ENCODE measurements around the gene CCT8. TPM values are rescaled to one million over a fixed set of nuclear protein-coding genes. Genes with fewer than 3 reads are reported as not detected.

CCT8 gene
- total and polyA plus RNA-seq, 2 of the 8 experiments (the other 6 are each of a cell fraction or from before 2014, with no cell fraction given) = 151 to 319 TPM

DNA sequence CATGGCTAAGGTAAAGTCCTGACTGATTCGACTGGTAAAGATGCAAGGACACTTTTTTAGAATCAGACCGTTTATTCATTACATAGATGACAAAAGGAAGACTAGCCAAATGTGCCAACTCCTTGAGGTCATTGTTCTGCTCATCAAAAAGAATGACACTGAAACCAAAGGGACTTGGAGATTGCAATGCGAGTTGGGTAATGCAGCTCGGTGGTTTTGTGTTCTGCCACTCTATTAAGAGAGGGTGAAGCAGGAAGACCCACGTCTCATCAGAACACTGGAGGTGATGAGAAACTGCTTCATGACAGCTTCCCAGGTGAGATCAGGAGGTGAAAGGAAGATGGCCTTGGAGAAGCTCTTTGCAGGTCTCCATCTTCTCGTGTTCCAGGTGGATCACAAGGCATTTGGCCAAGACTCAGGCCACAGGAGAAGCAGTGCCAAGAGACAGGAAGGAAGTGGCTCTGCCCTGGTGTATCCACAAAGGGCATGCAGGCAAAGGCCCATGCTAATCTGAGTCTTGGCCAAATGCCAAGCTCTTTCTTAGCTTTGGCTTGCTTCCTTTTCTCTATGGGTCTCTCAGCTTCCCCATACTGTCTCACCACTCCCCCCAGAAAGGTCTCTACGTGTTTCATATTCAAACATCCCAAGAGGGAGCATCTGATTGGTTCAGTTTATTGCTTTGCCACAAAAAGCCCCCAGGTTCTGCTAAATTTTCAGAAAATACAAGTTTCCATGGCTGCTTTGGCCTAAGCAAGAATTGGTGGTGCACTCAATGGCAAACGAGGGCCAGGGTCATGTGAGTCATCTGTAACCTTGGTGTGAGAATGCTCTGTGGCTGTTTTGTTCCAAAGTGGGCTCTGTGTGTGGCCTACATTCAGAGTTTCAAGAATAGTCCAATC, 5.7 kb upstream of the CCT8 start:
- Histone ChIP-seq H4K5ac (ENCODE audit: insufficient read length, low read depth, low read length) (no peak overlapping the region), H3K27me3 (replicated peaks in 1 of 4; ENCODE audit: control insufficient read depth in 3 of 4, extremely low read depth in 1 of 4, insufficient read depth in 3 of 4, low read length in 3 of 4) (no peaks in the 10 kb centered on the region), H3K27ac (ENCODE audit: low read depth, low read length) (no peak overlapping the region), H2BK12ac (ENCODE audit: low read depth, low read length) (no peak overlapping the region), H3K79me1 (ENCODE audit: low read depth, low read length) (no peaks in the 10 kb centered on the region), H3K4ac (replicated peaks; ENCODE audit: insufficient read length, low read depth, low read length) (no peak overlapping the region), H2AK5ac (ENCODE audit: low read depth, low read length) (no peak overlapping the region), H3K56ac (replicated peaks; ENCODE audit: insufficient read length, low read depth, low read length) (no peak overlapping the region), H3K9ac (replicated peaks in 1 of 4; ENCODE audit: extremely low read depth in 1 of 4, low read depth in 3 of 4, low read length in 3 of 4) (no peak overlapping the region), H2BK15ac (ENCODE audit: low read length) (no peak overlapping the region), H3K18ac (ENCODE audit: extremely low read depth, low read length) (no peak overlapping the region), H3K4me1 (replicated peaks in 1 of 4; ENCODE audit: control insufficient read depth in 3 of 4, insufficient read depth in 4 of 4, low read length in 3 of 4) (peaks cover 0 to 3% (median 0%) of the 10 kb centered on the region in 4 experiments; a peak in 1 of 7 replicates), H4K8ac (ENCODE audit: extremely low read depth, insufficient read depth, low read length) (no peak overlapping the region), H3K4me3 (ENCODE audit: extremely low read depth in 1 of 4, insufficient read depth in 2 of 4, low read depth in 3 of 4, low read length in 4 of 4) (no peak overlapping the region), H3K23ac (ENCODE audit: insufficient read length) (no peak overlapping the region), H2AFZ (ENCODE audit: low read length) (no peak overlapping the region), H3K23me2 (ENCODE audit: low read depth, low read length) (no peaks in the 10 kb centered on the region), H3K4me2 (ENCODE audit: insufficient read depth in 1 of 2, low read depth in 2 of 2, low read length in 2 of 2) (no peak overlapping the region), H3K79me2 (ENCODE audit: control insufficient read depth in 1 of 2, insufficient read depth in 2 of 2, low read length in 2 of 2) (no peaks in the 10 kb centered on the region), H4K91ac (replicated peaks; ENCODE audit: insufficient read length, low read length) (no peak overlapping the region), H2BK5ac (ENCODE audit: low read depth, low read length) (no peak overlapping the region), H3K9me3 (ENCODE audit: insufficient read depth in 2 of 2, low read depth in 1 of 2, low read length in 1 of 2) (no peaks in the 10 kb centered on the region; a peak in 1 of 4 replicates), H2BK120ac (replicated peaks; ENCODE audit: low read depth, low read length) (no peak overlapping the region), H3K36me3 (ENCODE audit: control insufficient read depth in 2 of 4, insufficient read depth in 4 of 4, low read length in 3 of 4) (no peaks in the 10 kb centered on the region), H2BK20ac (ENCODE audit: low read length) (no peak overlapping the region), H3K14ac (ENCODE audit: insufficient read length) (no peak overlapping the region), H4K20me1 (replicated peaks in 1 of 2; ENCODE audit: control insufficient read depth in 1 of 2, insufficient read depth in 2 of 2, low read length in 2 of 2) (no peaks in the 10 kb centered on the region)
- DNase-seq (ENCODE audit: low read depth in 1 of 2, low spot score in 2 of 2) (no peak), FAIRE-seq (no peak)
- ChIA-PET POLR2A (ENCODE audit: partially characterized antibody) (no interaction called here), CTCF (ENCODE audit: partially characterized antibody) (interaction anchor here (0.9 kb wide), 1 partner anchor 8 kb away, joined by 4 read pairs; no protein-coding TSS in a partner anchor)
- 91% methylated on average over 8 of the region's 8 CpGs; no CpG with 5 or more reads in 1 of the 2 experiments for WGBS, 2 experiments (ENCODE audit: extremely low coverage in 1 of 2, insufficient coverage in 1 of 2, insufficient read length in 1 of 2, insufficient replicate concordance in 2 of 2, low coverage in 1 of 2, low lambda C conversion rate in 2 of 2, missing lambda C conversion rate in 1 of 2)
- TF ChIP-seq FOSL1 (IDR thresholded peaks at IDR 0.05; ENCODE audit: insufficient read depth, low read depth, low read length) (no peak), TBP (IDR thresholded peaks at IDR 0.05; ENCODE audit: low read depth, low read length) (no peak), SP1 (IDR thresholded peaks at IDR 0.05; ENCODE audit: low read depth, low read length) (no peak), SIN3A (conservative IDR thresholded peaks at IDR 0.05 in 1 of 2, IDR thresholded peaks at IDR 0.05 in 1 of 2; ENCODE audit: low read depth in 1 of 2, low read length in 2 of 2) (no peak), RXRA (IDR thresholded peaks at IDR 0.05; ENCODE audit: insufficient read depth, low read depth, low read length) (no peak), CTBP2 (IDR thresholded peaks at IDR 0.05; ENCODE audit: borderline replicate concordance, insufficient read depth, insufficient read length, low read length) (no peak), YY1 (IDR thresholded peaks at IDR 0.05; ENCODE audit: low read depth, low read length) (no peak)
- TF ChIP-seq, protein P1, sequence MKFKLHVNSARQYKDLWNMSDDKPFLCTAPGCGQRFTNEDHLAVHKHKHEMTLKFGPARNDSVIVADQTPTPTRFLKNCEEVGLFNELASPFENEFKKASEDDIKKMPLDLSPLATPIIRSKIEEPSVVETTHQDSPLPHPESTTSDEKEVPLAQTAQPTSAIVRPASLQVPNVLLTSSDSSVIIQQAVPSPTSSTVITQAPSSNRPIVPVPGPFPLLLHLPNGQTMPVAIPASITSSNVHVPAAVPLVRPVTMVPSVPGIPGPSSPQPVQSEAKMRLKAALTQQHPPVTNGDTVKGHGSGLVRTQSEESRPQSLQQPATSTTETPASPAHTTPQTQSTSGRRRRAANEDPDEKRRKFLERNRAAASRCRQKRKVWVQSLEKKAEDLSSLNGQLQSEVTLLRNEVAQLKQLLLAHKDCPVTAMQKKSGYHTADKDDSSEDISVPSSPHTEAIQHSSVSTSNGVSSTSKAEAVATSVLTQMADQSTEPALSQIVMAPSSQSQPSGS (IDR thresholded peaks at IDR 0.05; ENCODE audit: low read length) = no peak
- TF ChIP-seq, protein P2, sequence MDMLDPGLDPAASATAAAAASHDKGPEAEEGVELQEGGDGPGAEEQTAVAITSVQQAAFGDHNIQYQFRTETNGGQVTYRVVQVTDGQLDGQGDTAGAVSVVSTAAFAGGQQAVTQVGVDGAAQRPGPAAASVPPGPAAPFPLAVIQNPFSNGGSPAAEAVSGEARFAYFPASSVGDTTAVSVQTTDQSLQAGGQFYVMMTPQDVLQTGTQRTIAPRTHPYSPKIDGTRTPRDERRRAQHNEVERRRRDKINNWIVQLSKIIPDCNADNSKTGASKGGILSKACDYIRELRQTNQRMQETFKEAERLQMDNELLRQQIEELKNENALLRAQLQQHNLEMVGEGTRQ (IDR thresholded peaks at IDR 0.05; ENCODE audit: low read length) = no peak
